Hippocampal formation (tissue), 2 donors: ENCODE results near the gene PDIA5.
"Not testable (repeated sequence)": the region's sequence is repeated elsewhere in the genome, so short reads cannot be mapped to it uniquely, and the experiment has no call there.

Experiments used
- DNase-seq, 2 donors: peaks; one replicate each; lab custom pipeline; 2025; lab: John Stamatoyannopoulos, UW

PDIA5 gene

DNA sequence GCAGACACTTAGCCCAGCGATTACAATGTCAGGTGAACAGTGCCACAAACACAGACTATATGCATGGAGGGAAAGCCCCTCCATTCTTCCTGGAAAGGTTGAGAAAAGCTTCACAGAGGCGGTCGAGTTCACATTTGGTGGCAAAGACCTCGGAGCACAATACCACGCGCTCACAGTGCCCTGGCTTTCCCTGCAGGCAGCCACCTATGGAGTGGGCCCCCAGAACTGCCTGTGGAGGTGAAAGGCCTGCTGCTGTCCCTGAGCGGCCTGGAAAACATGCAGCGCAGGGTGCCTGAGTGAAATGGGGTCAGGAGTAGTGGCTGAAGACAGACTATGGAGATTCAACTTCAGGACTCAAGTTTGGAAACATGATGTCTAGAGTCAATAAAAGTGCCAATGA, 26.9 kb downstream of the PDIA5 start:
- no peak for DNase-seq

DNA sequence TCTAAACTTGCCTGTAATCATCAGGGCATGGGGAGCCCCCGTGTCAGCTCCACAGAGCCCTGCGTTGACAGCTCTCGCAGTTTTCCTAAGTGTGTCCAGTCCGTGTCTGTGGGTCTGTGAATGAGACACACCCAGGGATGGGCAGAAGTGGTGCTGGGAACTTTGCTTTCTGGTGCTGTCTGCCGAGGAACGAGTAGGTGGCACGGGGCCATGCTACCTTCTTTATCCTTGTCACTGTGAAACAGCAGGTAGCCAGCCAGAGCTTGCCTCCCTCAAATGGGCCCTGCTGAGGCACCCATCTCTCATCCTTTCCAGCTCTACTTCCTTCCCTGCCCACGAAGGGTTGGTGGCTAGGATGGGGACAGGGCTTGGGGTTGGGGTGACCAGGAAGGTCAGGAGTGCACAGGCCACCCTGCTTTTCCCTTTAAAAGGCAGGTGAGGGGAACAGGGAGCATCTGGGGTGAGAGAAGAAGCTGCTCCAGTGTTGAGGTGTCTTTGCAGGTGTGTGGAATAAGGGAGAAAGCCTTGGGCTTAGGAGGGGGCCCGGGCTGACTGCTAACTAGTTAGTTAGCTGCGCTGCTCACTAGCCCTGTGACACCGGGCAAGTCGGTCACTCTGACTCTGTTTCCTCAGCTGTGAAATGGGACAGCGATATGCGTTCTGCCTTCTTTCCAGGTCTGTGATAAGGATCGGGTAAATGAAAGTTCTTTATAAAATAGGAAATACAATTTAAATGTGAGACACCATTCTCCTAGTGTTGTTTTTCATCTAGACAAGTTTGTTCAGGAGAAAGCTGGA, 27.9 kb downstream of the PDIA5 start:
- no peak for DNase-seq

DNA sequence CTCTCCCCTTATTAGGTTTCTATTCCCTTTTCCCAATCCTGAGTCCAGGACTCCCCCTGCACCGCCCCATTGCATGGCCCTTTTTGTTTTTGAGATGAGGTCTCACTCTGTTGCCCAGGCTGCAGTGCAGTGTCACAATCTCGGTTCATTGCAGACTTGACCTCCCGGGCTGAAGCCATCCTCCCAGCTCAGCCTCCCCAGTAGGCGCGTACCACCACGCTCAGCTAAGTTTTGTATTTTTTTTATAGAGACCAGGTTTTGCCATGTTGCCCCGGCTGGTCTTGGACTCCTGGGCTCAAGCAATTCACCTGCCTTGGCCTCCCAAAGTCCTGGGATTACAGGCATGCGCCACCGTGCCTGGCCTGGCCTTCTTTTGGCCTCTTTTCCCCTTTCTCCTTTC, 29.3 kb downstream of the PDIA5 start:
- no peak for DNase-seq

DNA sequence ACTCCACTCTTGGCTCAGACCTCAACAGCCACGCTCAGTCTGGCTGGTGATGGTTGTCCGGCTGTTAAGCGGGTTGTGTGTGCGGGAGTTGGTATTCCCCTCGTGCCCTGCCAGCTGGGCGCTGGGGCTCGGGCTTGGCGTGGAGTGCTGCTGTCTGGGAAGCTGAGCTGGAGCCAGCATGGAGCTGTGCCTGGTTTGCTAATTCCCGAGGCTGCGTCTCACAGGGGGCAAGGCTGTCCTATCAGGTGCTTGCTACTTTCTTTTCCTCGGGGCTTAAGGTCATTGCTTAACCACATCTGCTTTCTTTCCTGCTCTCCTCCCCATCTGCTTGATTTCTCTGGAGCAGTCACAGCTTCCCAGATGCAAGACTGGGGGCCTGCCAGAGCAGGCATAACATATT, 29.9 kb downstream of the PDIA5 start:
- DNase-seq: peak in 1 of 2 donors; percentile 56

DNA sequence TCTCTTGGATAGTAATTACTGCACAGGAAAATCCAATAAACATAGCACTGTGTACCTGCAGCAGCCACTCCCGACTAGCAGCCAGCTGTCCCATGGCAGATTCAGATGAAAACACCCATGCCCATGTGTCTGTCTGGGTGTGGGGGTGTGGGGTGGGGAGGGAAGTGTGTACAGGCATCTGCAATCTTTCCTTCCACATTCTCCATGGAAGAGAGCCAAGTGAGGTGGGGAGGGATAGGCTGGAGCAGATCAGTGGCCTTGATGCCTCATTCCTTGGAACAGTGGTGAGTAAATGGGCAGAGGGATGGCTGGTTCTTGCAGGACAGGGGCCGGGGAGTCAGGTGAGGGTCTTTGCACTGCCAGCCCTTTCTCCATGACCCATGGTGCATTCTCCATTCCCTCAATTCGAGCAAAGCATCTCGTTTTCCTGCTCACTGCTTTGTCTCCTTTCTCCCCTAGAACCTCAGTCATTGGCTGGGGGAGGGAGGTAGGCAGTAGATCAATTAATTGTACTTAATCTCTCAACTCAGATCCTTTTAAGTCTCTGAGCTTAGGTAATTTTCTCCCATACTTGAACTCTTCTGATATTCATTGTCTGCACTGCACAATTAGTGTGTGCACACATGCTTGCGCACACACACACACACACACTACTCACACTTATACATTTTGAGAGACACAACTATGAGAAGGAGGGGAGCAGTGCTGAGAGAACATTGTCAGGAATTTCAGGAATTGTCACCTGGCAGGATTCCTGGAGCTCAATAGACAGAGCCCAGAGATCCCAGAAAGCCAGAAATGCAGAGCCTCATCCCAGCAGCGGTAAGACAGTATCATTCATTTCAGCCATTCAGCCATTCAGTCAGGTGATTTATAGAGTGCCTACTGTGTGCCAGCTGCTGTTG, 31.9 kb downstream of the PDIA5 start:
- DNase-seq: no peak

DNA sequence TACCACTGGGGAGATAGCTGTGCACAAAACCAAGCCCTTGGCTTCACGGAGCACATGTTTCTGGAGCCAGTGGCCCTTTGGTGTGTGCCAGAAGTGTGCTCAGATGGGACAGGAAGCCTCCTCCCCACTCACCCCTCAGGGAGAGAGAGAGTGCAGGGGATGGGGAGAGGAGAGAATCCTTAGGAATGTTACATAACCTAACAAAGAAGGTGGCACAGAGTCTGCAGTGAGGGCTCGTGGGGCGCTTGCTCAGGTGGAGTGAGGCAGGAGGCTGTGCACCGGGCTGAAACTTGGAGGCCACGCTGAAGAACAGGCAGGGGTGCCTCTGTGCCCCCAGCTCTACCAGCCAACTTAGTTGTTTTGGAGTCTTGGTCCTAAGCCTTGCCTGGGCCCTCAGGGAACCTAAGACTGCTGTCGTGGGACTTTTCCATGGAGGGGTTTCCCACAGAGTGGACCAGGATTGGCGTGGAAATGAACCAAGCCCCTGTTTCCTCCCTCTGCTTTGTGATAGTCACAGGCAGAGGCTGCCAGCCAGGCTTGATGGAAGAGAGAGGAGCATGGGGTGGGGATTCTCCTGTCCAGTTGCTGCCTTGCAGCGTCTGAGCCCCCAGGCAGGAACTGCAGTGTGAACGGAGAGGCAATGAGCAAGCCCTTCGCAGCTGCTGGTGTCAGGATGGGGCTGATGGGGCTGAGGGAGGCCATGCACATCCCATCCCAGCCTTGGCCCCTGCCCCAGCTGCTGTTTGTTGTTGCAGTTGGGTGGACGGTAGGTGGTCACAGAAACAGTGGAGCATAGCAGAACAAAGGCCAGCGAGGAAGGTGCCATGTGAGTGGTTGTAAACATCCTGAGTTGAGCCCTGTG, 32.7 kb downstream of the PDIA5 start:
- no peak for DNase-seq

DNA sequence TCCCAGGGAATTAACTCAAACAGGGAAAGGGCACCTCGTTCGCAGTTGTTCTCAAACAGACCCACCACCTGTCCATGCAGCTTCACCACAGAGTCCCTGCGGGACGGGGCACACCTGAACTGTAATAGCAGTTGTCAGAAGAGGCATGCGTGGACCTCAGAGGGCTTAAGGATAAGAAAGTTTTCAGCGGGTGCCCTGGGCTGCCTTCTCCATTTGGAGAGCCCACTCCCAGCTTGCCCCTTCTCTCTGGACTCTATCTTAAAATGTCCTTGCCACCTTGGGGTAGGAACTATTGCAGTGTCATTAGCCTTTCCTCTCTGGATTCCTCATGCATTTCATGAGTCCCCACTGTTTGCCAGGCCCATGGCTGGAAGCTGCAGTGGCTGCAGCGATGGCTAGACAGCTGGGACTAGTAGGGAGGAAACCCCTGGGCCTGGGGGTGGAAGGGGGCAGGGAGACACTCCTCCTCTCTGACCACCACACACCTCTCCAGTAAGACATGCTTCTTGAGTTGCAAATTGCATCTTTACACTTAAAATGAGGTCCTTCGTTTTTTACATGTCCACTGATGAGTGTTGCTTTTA, 33.5 kb downstream of the PDIA5 start:
- DNase-seq: no peak

DNA sequence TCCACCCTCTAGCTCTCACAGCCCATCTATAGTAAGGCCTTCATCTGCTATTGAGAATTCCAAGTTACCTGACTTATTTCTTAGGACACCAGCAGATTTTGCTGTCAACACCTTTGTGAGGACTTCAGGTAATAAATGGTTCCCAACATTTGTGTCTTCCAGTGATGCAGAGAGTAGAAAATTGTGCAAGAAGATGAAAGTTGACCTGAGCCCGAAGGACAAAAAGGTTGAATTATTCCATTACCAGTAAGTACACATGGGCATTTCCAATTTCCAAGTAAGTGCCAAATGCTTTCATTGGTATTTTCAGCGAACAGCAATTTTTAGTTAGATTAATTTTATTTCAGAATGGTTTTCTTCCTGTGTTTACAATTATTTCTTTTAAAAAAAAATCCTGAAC, 35.4 kb downstream of the PDIA5 start:
- DNase-seq: no peak

DNA sequence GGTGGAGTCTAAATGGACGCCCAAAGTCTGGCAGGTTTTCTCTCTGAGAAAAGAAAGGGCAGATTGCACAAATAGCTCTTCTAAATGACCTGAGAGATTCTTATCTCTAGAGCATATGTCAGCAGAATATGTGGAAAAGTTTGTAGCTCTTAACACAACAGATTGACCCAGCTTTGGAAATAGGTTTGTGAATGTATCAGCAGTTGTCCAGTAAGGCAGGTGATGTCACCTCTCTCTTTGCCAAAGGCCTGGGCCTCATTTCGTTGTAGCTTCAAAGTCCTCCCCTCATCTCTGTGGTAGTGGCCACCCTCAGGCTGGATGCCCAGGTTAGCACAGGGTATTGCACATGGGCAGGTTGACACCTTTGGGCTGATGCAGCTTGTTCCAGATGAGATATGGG, 36.0 kb downstream of the PDIA5 start:
- no peak for DNase-seq

DNA sequence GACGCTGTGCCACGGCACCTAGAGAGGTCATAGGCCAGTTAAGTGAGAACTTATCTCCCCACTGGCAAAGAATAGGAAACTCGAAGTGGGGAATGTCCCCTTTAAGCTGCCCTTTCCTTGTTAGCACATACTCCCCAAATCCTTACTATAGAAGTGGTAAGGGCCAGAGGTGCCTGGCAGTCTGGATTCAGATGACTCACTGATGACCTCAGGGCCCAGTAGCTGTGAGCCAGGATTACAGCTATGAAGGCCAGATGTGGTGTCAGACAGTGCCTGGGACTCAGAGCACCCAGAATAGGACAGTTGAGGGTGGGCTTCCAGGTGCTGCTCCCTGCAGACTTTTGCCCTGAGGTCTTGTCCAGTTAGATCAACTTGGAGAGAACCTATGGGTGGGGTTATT, 37.7 kb downstream of the PDIA5 start:
- DNase-seq: no peak

DNA sequence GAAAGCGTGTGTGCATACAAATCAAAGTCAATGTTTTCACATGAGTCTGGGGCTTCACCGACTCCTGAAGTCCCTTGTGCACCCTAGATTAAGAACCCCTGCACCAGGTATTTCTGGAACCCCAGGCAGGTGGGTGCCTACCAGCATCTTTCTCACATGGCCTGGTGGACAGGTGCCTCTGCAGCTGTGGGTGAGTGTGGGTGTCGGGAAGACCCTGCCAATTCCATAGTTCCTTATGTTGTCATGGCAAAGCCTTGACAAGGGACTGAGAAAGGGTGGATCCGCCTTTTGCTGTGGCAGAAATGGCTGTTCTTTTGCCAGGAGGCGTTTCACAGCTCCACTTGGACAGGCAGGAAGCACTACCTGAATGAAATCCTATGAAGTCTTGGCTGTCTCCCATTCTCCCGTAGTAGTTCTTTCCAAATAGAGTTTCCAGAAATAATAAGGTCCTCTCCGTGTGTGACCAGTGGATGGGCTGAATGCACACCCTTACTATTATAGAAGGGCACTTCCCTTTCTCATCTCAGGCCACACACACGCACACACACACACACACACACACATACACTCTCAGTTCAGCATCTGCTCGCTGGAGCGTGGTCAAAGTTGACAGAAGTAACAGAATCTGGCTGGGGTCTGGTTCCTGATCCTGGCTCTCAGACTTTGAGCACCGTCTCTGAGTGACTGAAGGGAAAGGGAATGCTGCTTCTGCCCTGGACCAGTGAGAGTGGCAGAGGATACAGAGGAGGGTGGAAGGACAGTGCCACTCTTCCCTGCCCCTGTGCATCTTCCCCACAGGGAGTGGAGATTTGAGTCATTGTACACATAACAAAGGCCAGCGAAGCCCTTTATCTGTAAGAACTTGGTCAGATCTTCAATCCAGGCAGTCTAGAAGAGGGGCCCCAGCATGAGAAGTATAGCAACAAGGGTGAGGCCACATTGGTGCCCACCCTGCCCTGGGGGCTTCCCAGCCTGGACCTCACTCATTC, 38.7 kb downstream of the PDIA5 start:
- no peak for DNase-seq

DNA sequence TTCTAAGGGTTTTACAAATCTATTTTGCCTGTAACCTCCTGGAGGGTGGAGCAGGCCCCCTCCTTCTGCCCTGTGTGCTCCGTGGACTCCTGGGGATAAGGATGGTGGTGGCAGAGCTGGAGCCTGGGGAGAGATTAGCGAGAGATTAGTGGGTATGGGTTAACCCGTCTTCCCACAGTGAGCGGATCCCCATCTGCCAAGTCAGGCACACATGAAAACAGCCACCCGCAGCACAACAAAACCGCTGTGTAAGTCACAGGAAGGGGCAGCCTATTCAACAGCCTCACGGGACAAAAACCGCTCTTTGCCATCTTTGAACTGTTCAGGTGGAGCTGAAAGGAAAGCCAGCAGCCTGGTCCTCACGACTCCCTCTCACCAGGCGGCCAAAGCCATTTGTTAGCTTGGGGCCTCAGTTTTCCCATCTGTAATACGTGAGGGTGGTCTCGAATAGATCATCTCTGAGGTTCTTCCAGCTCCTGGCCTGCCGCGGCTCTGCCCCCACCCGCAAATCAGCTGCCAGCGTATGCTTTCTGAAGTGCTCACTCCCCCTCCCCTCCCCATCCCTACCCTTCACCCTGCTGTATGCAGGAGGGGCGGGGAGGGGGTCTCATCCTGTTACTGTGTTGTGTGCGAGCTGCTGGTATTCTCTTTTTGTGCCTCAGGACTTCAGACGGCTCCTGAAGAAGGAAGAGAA, 43.6 kb downstream of the PDIA5 start:
- no peak for DNase-seq

DNA sequence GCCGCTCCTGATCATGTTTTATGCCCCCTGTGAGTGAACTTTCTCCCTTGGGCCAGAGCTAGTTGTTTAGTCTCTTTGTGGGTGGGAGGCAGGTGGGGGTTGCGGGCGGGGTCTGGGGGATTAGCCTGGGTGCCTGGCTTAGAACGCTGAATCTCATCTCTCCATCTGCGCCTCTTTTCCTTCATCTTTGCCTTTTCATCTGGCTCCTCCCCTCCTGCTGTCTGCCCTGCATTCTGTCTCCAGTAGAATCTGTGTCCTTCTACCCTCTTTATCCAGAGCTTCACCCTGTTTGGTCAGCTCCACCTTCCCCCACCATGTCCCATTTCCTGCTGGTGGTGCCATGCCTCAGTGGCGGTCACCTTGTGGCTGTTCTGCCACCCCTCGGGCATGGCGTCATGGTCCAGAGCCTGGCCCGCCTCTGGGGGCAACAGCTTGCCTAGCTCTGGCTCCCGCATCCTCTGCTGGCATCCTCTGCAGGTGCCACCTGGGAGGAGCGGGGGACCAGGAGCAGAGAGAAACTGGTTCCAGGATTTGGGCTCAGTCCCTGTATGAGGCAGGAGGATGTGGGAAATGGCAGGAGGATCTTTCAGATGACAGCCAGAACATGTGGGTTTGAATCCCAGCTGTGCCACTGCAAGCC, 44.3 kb downstream of the PDIA5 start:
- DNase-seq: no peak

DNA sequence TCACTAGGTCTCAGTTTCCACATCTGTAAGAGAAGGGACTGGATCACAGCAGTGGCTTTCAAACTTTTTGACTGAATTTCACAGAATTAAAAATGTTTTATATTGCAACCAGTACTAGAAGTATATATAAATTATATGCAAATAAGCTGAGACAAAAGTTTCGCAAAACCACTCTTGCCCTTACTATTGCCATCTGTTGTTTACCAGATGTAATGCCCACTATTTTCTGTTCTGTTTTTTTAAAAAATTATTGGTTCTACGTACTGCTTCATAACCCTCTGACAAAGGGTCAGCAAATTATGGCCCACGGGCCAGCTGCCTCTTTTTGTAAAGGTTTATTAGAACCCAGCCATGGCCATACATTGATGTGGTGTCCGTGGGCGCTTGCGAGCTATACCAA, 44.8 kb downstream of the PDIA5 start:
- DNase-seq: no peak

DNA sequence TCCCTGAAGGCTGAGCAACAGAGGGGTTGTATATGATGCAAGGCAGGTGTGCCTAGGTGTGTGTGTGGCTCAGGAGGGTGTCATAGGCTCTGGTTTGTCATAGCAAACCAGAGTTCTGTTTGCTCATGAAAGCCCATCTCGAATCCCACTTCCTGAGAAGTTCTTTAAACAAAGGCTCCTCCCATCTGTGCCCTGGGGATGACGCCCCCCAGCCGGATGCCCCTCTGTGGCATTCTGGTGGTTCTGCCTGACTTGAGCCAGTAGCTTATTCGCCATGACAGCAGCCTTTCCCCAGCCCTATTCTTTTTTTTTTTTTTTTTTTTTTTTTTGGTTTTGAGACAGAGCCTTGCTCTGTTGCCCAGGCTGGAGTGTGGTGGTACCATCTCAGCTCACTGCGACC, 45.4 kb downstream of the PDIA5 start:
- no peak for DNase-seq

DNA sequence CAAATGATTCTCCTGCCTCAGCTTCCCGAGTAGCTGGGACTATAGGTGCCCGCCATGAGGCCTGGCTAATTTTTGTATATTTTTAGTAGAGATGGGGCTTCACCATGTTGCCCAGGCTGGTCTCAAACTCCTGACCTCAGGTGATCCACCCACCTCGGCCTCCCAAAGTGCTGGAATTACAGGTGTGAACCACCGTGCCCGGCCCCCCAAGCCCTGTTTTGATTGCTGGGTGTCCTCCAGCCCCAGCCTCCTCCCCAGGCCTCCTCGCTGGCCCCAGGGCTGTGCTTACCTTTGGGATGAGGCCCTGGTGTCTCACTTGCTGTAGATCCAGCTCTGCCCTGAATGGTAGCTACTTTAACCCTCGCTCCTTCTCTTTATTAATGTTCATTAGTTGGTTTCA, 45.8 kb downstream of the PDIA5 start:
- DNase-seq: not testable (repeated sequence)

DNA sequence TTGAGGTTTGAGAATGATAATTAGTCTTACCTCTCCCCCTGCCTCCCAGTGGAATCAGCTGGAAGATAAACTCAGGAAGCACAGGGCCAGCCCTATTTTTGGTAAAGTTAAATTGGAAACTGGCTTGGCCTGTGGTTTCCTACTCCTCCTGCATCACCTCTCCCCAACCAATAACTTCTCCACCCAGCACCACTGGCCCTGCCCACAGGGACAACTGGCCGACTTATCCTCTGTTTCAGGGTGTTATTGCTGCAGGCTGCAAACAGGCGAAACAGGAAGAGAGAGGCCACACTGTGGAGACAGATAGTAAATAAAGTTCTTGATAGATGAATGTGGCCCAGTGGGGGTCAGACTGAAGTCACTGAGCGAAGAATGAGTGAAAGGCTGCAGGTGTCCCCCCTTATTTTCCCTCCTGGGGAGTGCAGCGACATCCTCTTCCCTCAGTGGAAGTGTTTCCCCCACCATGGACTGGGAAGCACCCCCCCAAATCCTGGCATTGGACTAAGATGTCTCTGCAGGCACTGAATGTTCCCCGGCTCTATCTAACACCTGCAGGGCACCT, 47.1 kb downstream of the PDIA5 start:
- no peak for DNase-seq

DNA sequence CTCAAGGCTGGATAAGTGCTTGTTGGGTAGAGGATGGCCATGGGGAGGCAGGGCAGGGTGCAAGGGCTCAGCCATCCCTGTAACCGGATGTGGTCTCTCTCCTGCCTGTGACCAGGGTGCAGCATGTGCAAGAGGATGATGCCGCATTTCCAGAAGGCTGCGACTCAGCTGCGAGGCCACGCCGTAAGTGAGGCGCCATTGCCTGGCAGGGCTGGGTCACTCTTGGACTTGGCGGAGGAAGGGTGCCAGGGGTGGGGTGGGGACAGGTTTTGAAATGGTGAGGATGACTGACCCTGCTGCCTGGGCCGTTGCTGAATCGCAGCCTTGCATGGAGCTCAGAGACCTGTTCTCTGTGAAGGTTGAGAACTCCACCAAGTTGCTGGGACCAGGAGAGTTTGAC, 49.3 kb downstream of the PDIA5 start:
- no peak for DNase-seq

DNA sequence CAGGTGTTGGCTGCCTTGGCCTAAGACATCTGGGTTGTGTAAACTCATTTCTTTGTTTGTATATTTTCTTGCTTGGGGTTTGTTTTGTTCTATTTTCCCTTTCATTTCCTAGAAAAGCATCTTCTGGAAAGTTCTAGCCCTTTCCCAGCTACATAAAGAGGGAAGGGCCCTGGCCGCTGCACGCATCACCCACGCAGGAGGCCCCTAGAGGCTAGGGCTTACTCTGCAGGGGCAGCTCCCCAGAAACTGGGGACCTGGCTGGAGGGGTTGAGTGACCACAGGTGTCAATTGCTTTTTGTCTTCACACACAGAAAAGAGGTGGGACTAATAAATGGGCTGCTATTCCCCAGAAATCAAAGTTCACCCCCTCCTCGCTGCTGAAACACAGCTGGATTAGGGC, 52.6 kb downstream of the PDIA5 start:
- DNase-seq: no peak
